ENCODE measurements around the gene CARHSP1. TPM values are rescaled to one million over a fixed set of nuclear protein-coding genes. Genes with fewer than 3 reads are reported as not detected.

The CARHSP1 gene
- polyA plus RNA-seq, 1 experiment: 65.5 TPM

- ChIA-PET CTCF (interaction anchor here (1.5 to 2.7 kb wide), 2 partner anchors 9 to 10 kb away, joined by 4 to 9 read pairs; no protein-coding TSS in a partner anchor), POLR2A (interaction anchor here (0.8 kb wide), 1 partner anchor 11 kb away, joined by 3 read pairs; no protein-coding TSS in a partner anchor)
- no peak for TF ChIP-seq CTCF (IDR thresholded peaks at IDR 0.05; ENCODE audit: low read depth, low read length)
- H3K27me3 ChIP-seq (ENCODE audit: control insufficient read depth, insufficient read depth, low read length): no peaks in the 10 kb centered on the region
- no peak overlapping the region for H3K27ac ChIP-seq (ENCODE audit: low read depth, low read length)
- H3K9me3 ChIP-seq (ENCODE audit: control insufficient read depth, insufficient read depth, low read length): no peaks in the 10 kb centered on the region; the same call in 1 of the 2 replicates
- no peak overlapping the region for H3K4me3 ChIP-seq (ENCODE audit: low read depth, low read length)
- no peak for DNase-seq (ENCODE audit: low read depth, low spot score)
These were observed 20.4 kb upstream of the CARHSP1 start for GRCh38 chr16:8888951-8889892.

- H3K4me3 ChIP-seq (ENCODE audit: low read depth, low read length): no peak overlapping the region
- CTCF ChIA-PET: interaction anchor here (1.5 kb wide), 1 partner anchor 9 kb away, joined by 4 read pairs; no protein-coding TSS in a partner anchor
- no peaks in the 10 kb centered on the region for H3K27me3 ChIP-seq (ENCODE audit: control insufficient read depth, insufficient read depth, low read length)
- H3K27ac ChIP-seq (ENCODE audit: low read depth, low read length): peak overlapping the region; percentile 11
- TF ChIP-seq CTCF (IDR thresholded peaks at IDR 0.05; ENCODE audit: low read depth, low read length): no peak
- H3K9me3 ChIP-seq (ENCODE audit: control insufficient read depth, insufficient read depth, low read length): no peaks in the 10 kb centered on the region; the same call in 1 of the 2 replicates
- no peak for DNase-seq (ENCODE audit: low read depth, low spot score)
- POLR2A ChIA-PET: interaction anchor here (0.8 kb wide), 1 partner anchor 10 kb away, joined by 3 read pairs; no protein-coding TSS in a partner anchor
These were observed 19.2 kb upstream of the CARHSP1 start for GRCh38 chr16:8887952-8888560.

GRCh38 chr16:8887431-8887765, 18.6 kb upstream of the CARHSP1 start:
- Histone ChIP-seq H3K27ac (ENCODE audit: low read depth, low read length) (peak overlapping the region; percentile 21), H3K27me3 (ENCODE audit: control insufficient read depth, insufficient read depth, low read length) (no peaks in the 10 kb centered on the region), H3K9me3 (ENCODE audit: control insufficient read depth, insufficient read depth, low read length) (no peaks in the 10 kb centered on the region; the same call in 1 of the 2 replicates), H3K4me3 (ENCODE audit: low read depth, low read length) (no peak overlapping the region)
- POLR2A ChIA-PET: no interaction called here
- DNase-seq (ENCODE audit: low read depth, low spot score): no peak
- CTCF ChIA-PET: interaction anchor here (3.6 kb wide), 1 partner anchor 121 kb away, joined by 17 read pairs; no protein-coding TSS in a partner anchor
- TF ChIP-seq CTCF (IDR thresholded peaks at IDR 0.05; ENCODE audit: low read depth, low read length): no peak

- Histone ChIP-seq H3K27ac (ENCODE audit: low read depth, low read length) (peak overlapping the region; percentile 57), H3K9me3 (ENCODE audit: control insufficient read depth, insufficient read depth, low read length) (no peaks in the 10 kb centered on the region; the same call in 1 of the 2 replicates), H3K27me3 (ENCODE audit: control insufficient read depth, insufficient read depth, low read length) (no peaks in the 10 kb centered on the region), H3K4me3 (ENCODE audit: low read depth, low read length) (no peak overlapping the region)
- TF ChIP-seq CTCF (IDR thresholded peaks at IDR 0.05; ENCODE audit: low read depth, low read length): no peak
- CTCF ChIA-PET: interaction anchor here (1.1 to 3.6 kb wide), 2 partner anchors 9 to 122 kb away, joined by 4 to 17 read pairs; no protein-coding TSS in a partner anchor
- no peak for DNase-seq (ENCODE audit: low read depth, low spot score)
- POLR2A ChIA-PET: interaction anchor here (0.9 kb wide), 1 partner anchor 13 kb away, joined by 4 read pairs; no protein-coding TSS in a partner anchor
These were observed 18.0 kb upstream of the CARHSP1 start for GRCh38 chr16:8886593-8887430.

Data from AG04450 (cell line).